K562 (cell line): ENCODE data around the gene GPR37L1. TPM values are rescaled to one million over a fixed set of nuclear protein-coding genes. Genes with fewer than 3 reads are reported as not detected.

Source experiments
- ATAC-seq: fragments of 200-7000 bp; cut with Tn5 transposase; 3 replicates; pipeline ENCODE4 v1.9.1; 2020; ENCODE audit warnings: moderate library complexity
- BruUV-seq: library from RNA; stranded (reverse); fragments of 400-500 nt; replicated peaks from 2 replicates; lab custom pipeline; 2021; lab: Mats Ljungman, UMichigan
- CTCF ChIA-PET: fragments of 300-600 bp; formaldehyde crosslinking; extraction: SDS; loops from one replicate; lab custom pipeline; 2021; ENCODE audit warnings: low intra/inter-chr PET ratio; lab: Yijun Ruan, JAX
- POLR2A ChIA-PET: fragments of 300-600, 350-650 bp; sonication (Branson Sonifier 250); formaldehyde crosslinking; extraction: SDS; loops from one replicate; lab custom pipeline; 2021; ENCODE audit warnings: antibody characterized with exemption, inconsistent platforms; lab: Yijun Ruan, JAX
- DNase-seq, 4 experiments: peaks; one replicate each; pipeline versions ENCODE4 v3.0.0 to v3.0.0-alpha.2; 2011 to 2018; ENCODE audit warnings: low spot score in 3 of 4, mixed read lengths in 3 of 4; ENCODE audit errors: extremely low read depth in 1 of 4
- FAIRE-seq: peaks from 2 replicates; lab custom pipeline; 2011; peaks lifted over from hg19 to GRCh38; lab: Jason Lieb, UNC
- H2AFZ ChIP-seq: 2 replicates; pipeline ENCODE4 v1.6.0; 2011; ENCODE audit warnings: low read depth, low read length, control low read depth, inconsistent platforms
- H3K27ac ChIP-seq: fragments of 200-600 bp; 3 replicates; pipeline ENCODE4 v1.8.0; 2011; ENCODE audit warnings: low read depth, mild to moderate bottlenecking, control low read depth, inconsistent platforms, low read length, moderate library complexity, mixed read lengths; ENCODE audit errors: extremely low read depth
- H3K27me3 ChIP-seq, 2 experiments: fragments of 300-600 bp in 1 of 2; 2 replicates in 1 of 2; 3 replicates in 1 of 2; pipeline versions ENCODE4 v1.6.0 to v1.8.0; 2011; ENCODE audit warnings: inconsistent platforms in 2 of 2, low read length in 2 of 2, mild to moderate bottlenecking in 1 of 2, mixed read lengths in 1 of 2, moderate library complexity in 1 of 2; ENCODE audit not compliant: control insufficient read depth in 2 of 2, insufficient read depth in 2 of 2
- H3K36me3 ChIP-seq: fragments of 300-600 bp; 3 replicates; pipeline ENCODE4 v1.8.0; 2011; ENCODE audit warnings: mild to moderate bottlenecking, low read length, inconsistent platforms; ENCODE audit not compliant: control insufficient read depth, insufficient read depth
- H3K4me1 ChIP-seq, 2 experiments: fragments of 200-600 bp in 1 of 2; replicated peaks in 1 of 2; 2 replicates in 1 of 2; 3 replicates in 1 of 2; pipeline versions ENCODE4 v1.5.1 to v1.8.0; 2011; ENCODE audit warnings: inconsistent platforms in 2 of 2, low read length in 2 of 2, mild to moderate bottlenecking in 1 of 2, mixed read lengths in 1 of 2, moderate library complexity in 1 of 2; ENCODE audit not compliant: control insufficient read depth in 2 of 2, insufficient read depth in 2 of 2
- H3K4me2 ChIP-seq: 2 replicates; pipeline ENCODE4 v1.6.1; 2011; ENCODE audit warnings: low read length, control low read depth, inconsistent platforms, mixed read lengths; ENCODE audit not compliant: insufficient read depth
- H3K4me3 ChIP-seq: fragments of 200-600 bp; sonication (generic), shearing (Covaris generic); 2 replicates; pipeline ENCODE4 v1.5.1; 2016; ENCODE audit warnings: control low read depth, inconsistent platforms
- H3K79me2 ChIP-seq: fragments of 200-600 bp; 3 replicates; pipeline ENCODE4 v1.8.0; 2011; ENCODE audit warnings: low read length, inconsistent platforms; ENCODE audit not compliant: control insufficient read depth, insufficient read depth
- H3K9ac ChIP-seq, 2 experiments: 2 replicates each; pipeline versions ENCODE4 v1.6.0 to v1.6.1; 2011; ENCODE audit warnings: low read depth in 2 of 2, low read length in 2 of 2, control low read depth in 1 of 2, inconsistent platforms in 1 of 2, mild to moderate bottlenecking in 1 of 2, mixed read lengths in 1 of 2; ENCODE audit not compliant: insufficient read depth in 1 of 2
- H3K9me1 ChIP-seq: one replicate; pipeline ENCODE4 v1.6.0; 2011; ENCODE audit warnings: inconsistent platforms, mild to moderate bottlenecking, low read length, moderate library complexity; ENCODE audit not compliant: control insufficient read depth, insufficient read depth
- H3K9me3 ChIP-seq: replicated peaks from 2 replicates; pipeline ENCODE4 v1.5.1; 2011; ENCODE audit warnings: low read depth, low read length, inconsistent platforms; ENCODE audit not compliant: control insufficient read depth, insufficient read depth
- H4K20me1 ChIP-seq: replicated peaks from 2 replicates; pipeline ENCODE4 v1.6.1; 2011; ENCODE audit warnings: low read length, inconsistent platforms, mixed read lengths; ENCODE audit not compliant: control insufficient read depth, insufficient read depth
- C11orf30 ChIP-seq: fragments of 450-650 bp; IDR thresholded peaks from 2 replicates; pipeline ENCODE4 v1.6.1; 2016; ENCODE audit warnings: low read depth, mild to moderate bottlenecking
- EHMT2 ChIP-seq: fragments of 450-650 bp; IDR thresholded peaks from 2 replicates; pipeline ENCODE4 v1.6.1; 2018; ENCODE audit warnings: antibody characterized with exemption
- HCFC1 ChIP-seq: IDR thresholded peaks from 2 replicates; pipeline ENCODE4 v1.6.1; 2012; ENCODE audit warnings: low read depth, low read length, improper control_type of control experiment
- IRF2 ChIP-seq: sonication (generic); formaldehyde crosslinking; IDR thresholded peaks from 2 replicates; pipeline ENCODE4 v1.8.1; 2022; ENCODE audit warnings: mild to moderate bottlenecking, missing genetic modification reagents
- KAT8 ChIP-seq: fragments of 450-650 bp; IDR thresholded peaks from 2 replicates; pipeline ENCODE4 v1.6.1; 2016; ENCODE audit warnings: low read depth, mild to moderate bottlenecking
- KDM2B ChIP-seq: fragments of 250-450 bp; sonication (Bioruptor Pico); IDR thresholded peaks from 2 replicates; pipeline ENCODE4 v1.8.0; 2021; ENCODE audit warnings: mild to moderate bottlenecking, moderate library complexity
- MBD2 ChIP-seq: sonication (generic); IDR thresholded peaks from 2 replicates; pipeline ENCODE4 v1.6.1; 2016; ENCODE audit warnings: low read depth, borderline replicate concordance
- MEF2A ChIP-seq: IDR thresholded peaks from 2 replicates; pipeline ENCODE4 v1.6.1; 2011; ENCODE audit warnings: low read depth, mild to moderate bottlenecking, low read length, moderate library complexity; ENCODE audit not compliant: control insufficient read depth
- MEF2D ChIP-seq: conservative IDR thresholded peaks from 2 replicates; pipeline ENCODE4 v1.6.1; 2016; ENCODE audit warnings: low read depth, missing genetic modification characterization, missing compliant biosample characterization
- MTA2 ChIP-seq: fragments of 450-650 bp; IDR thresholded peaks from 2 replicates; pipeline ENCODE4 v1.6.1; 2016; ENCODE audit warnings: low read depth
- MYNN ChIP-seq, 2 experiments: sonication (generic); formaldehyde crosslinking in 1 of 2; IDR thresholded peaks; 2 replicates each; pipeline versions ENCODE4 v1.5.0 to v1.6.1; 2016 to 2020; ENCODE audit warnings: antibody characterized with exemption in 1 of 2, missing genetic modification reagents in 1 of 2
- NFIC ChIP-seq: fragments of 450-650 bp; IDR thresholded peaks from 2 replicates; pipeline ENCODE4 v1.6.1; 2017; ENCODE audit warnings: mild to moderate bottlenecking, inconsistent platforms
- PCBP1 ChIP-seq: fragments of 200-400 bp; formaldehyde crosslinking; IDR thresholded peaks from 2 replicates; pipeline ENCODE4 v1.6.1; 2018; ENCODE audit warnings: mild to moderate bottlenecking, low read depth, low read length; ENCODE audit not compliant: poor library complexity, severe bottlenecking
- PHTF2 ChIP-seq: fragments of 250-450 bp; sonication (Bioruptor Pico); IDR thresholded peaks from 2 replicates; pipeline ENCODE4 v1.5.0; 2021; ENCODE audit warnings: mild to moderate bottlenecking
- RBFOX2 ChIP-seq: fragments of 200-400 bp; formaldehyde crosslinking; IDR thresholded peaks from 2 replicates; pipeline ENCODE4 v1.6.1; 2017; ENCODE audit warnings: low read depth, mild to moderate bottlenecking, low read length, moderate library complexity
- SMARCA5 ChIP-seq: fragments of 450-650 bp; IDR thresholded peaks from 2 replicates; pipeline ENCODE4 v1.6.1; 2016
- SP1 ChIP-seq: sonication (generic); formaldehyde crosslinking; IDR thresholded peaks from 2 replicates; pipeline ENCODE4 v1.8.1; 2022; ENCODE audit warnings: mild to moderate bottlenecking, missing genetic modification reagents
- TAF7 ChIP-seq: fragments of 450-650 bp; IDR thresholded peaks from 2 replicates; pipeline ENCODE4 v1.6.1; 2016; ENCODE audit warnings: missing genetic modification characterization, missing compliant biosample characterization
- TRIM25 ChIP-seq: fragments of 450-650 bp; IDR thresholded peaks from 2 replicates; pipeline ENCODE4 v1.7.0; 2016; ENCODE audit warnings: borderline replicate concordance
- WHSC1 ChIP-seq: IDR thresholded peaks from one replicate; pipeline ENCODE4 v1.6.1; 2012; ENCODE audit warnings: low read length, control low read depth, inconsistent platforms
- ZNF384 ChIP-seq: IDR thresholded peaks from 2 replicates; pipeline ENCODE4 v1.6.1; 2012; ENCODE audit warnings: low read depth, low read length, improper control_type of control experiment
- ZSCAN32 ChIP-seq: fragments of 450-650 bp; formaldehyde crosslinking; IDR thresholded peaks from 2 replicates; pipeline ENCODE4 v1.4.0; 2020; ENCODE audit warnings: mild to moderate bottlenecking, moderate library complexity
- WGBS: fragments of 100-300 bp; shearing (Covaris generic); methylation state at CpG from one replicate; pipeline ENCODE4 v1.1.6; 2016; ENCODE audit warnings: low coverage, mixed read lengths; ENCODE audit not compliant: insufficient coverage; ENCODE audit errors: missing lambda C conversion rate; 5-methylcytosine and 5-hydroxymethylcytosine counted together
- in situ Hi-C: fragments of 300-500 bp; cut with MboI; formaldehyde crosslinking; loops from 4 replicates; pipeline ENCODE4 v1.15.0; 2018; ENCODE audit warnings: inconsistent platforms, mixed read lengths
- intact Hi-C: fragments of 100-400 bp; cut with micrococcal nuclease; formaldehyde crosslinking; loops from 2 replicates; pipeline ENCODE4 v1.14.2; 2022
- polyA plus RNA-seq, 8 experiments: library from polyadenylated mRNA; depleted of rRNA in 4 of 8; stranded (reverse) in 5 of 8; unstranded in 3 of 8; fragments of >200 nt; fragmentation: Nextera tagmentation in 2 of 8; fragmentation: Illumina TruSeq in 1 of 8; extraction: Ambion mirVana in 2 of 8; extraction: Trizol in 1 of 8; gene quantifications; 2 replicates each; pipeline versions ENCODE4 v1.2.1 to v1.2.3, GENCODE V29; 2011 to 2014; ENCODE audit warnings: inconsistent platforms in 1 of 8, missing spikeins in 1 of 8
- total RNA-seq, 7 experiments: library from RNA; depleted of rRNA in 6 of 7; stranded (reverse); fragments of >200 nt in 6 of 7; fragmentation: Illumina TruSeq in 2 of 7; extraction: Trizol in 2 of 7; gene quantifications; 2 replicates each; pipeline versions ENCODE4 v1.2.1 to v1.2.3, GENCODE V29; 2011 to 2021; ENCODE audit warnings: low replicate concordance in 1 of 7

The GPR37L1 gene
- total and polyA plus RNA-seq, 9 of the 15 experiments (the other 6 are each of a cell fraction or from before 2014, with no cell fraction given) = not detected

- Histone ChIP-seq H3K9me1 (no peaks in the 10 kb centered on the region), H3K4me2 (peak overlapping the region; percentile 90), H3K36me3 (peaks cover 31% of the 10 kb centered on the region; the same call in 2 of the 3 replicates), H3K79me2 (peaks cover 62% of the 10 kb centered on the region), H4K20me1 (no peaks in the 10 kb centered on the region), H3K4me1 (peaks cover 56 to 77% of the 10 kb centered on the region in 2 experiments), H3K4me3 (peak overlapping the region; percentile 45), H3K27ac (peak overlapping the region; percentile 99), H2AFZ (peak overlapping the region; percentile 58), H3K9me3 (no peaks in the 10 kb centered on the region), H3K9ac (peak overlapping the region; percentile 89 to 92), H3K27me3 (no peaks in the 10 kb centered on the region)
- intact Hi-C loops = no loop called here
- peak; percentile 5 for ATAC-seq
- ChIA-PET POLR2A (interaction anchor here (0.6 to 1.8 kb wide), 12 partner anchors 9 to 966 kb away, joined by 3 to 8 read pairs (median 3); partner anchors contain the start of gene ARL8A), CTCF (no interaction called here)
- peak; percentile 84 for FAIRE-seq
- in situ Hi-C loops = no loop called here
- DNase-seq = peak; percentile 56 to 84 (median 66)
- WGBS = 5% methylated on average over 9 of the region's 9 CpGs
- no TSS peak for BruUV-seq
- TF ChIP-seq WHSC1 (no peak), SMARCA5 (0 out of 2 replicates have a peak, but pooled peaks have one; percentile 33), TRIM25 (no peak), NFIC (peak; percentile 45; the same call in 1 of the 2 replicates), KAT8 (no peak), RBFOX2 (no peak; the same call in 1 of the 2 replicates), TAF7 (tag) (no peak), IRF2 (CRISPR knock-in tag) (no peak), PHTF2 (CRISPR knock-in tag) (no peak), MEF2D (tag) (no peak; the same call in 1 of the 2 replicates), MEF2A (no peak), C11orf30 (peak; percentile 45), MBD2 (0 out of 2 replicates have a peak, but pooled peaks have one; percentile 33), ZNF384 (no peak), MYNN (IDR thresholded peaks at IDR 0.05) (peak; percentile 53), MYNN (CRISPR knock-in tag; IDR thresholded peaks at IDR 0.05) (no peak), SP1 (CRISPR knock-in tag) (0 out of 2 replicates have a peak, but pooled peaks have one; percentile 18), KDM2B (no peak), MTA2 (peak; percentile 32; the same call in 1 of the 2 replicates), PCBP1 (no peak), ZSCAN32 (CRISPR knock-in tag) (no peak), HCFC1 (no peak), EHMT2 (peak; percentile 59; the same call in 1 of the 2 replicates)
Observed at GRCh38 chr1:202165942-202166843, 43.5 kb downstream of the GPR37L1 start.
